GM12892 (cell line): ENCODE measurements around the gene CAPN11.

Experiments
- POLR2A ChIP-seq: IDR thresholded peaks from 2 replicates; pipeline ENCODE4 v1.6.1; 2011; ENCODE audit warnings: low read depth, low read length, control low read depth
- POLR2AphosphoS5 ChIP-seq: IDR thresholded peaks from 2 replicates; pipeline ENCODE4 v1.6.1; 2011; ENCODE audit warnings: low read depth, low read length, control low read depth

- no peak for TF ChIP-seq POLR2A
- TF ChIP-seq POLR2AphosphoS5, result no peak
Observed at GRCh38 chr6:44186635-44187025, 28.0 kb downstream of the CAPN11 start.
